ENCODE measurements around the gene LXN. TPM values are rescaled to one million over a fixed set of nuclear protein-coding genes. Genes with fewer than 3 reads are reported as not detected.
A peak's percentile ranks its signal among the peaks of the same experiment; 100 is the strongest.

LXN gene
- 7.8 and 8.1 TPM in 2 replicates for polyA plus RNA-seq (2013)

GRCh38 chr3:158672215-158673176 is at the start of gene LXN:
Gene LXN, minus strand, starts transcription at chr3:158672648. Its CDS starts 170 bp downstream, at chr3:158672478.
- Histone ChIP-seq H2BK12ac (ENCODE audit: low read length) (no peak within 1 kb of the TSS), H3K18ac (ENCODE audit: low read length) (no peak within 1 kb of the TSS), H3K9ac (ENCODE audit: low read length) (peak within 1 kb of the TSS; percentile 55), H3K27me3 (ENCODE audit: insufficient read depth, low read length) (no peaks in the 10 kb centered on the region), H2BK120ac (ENCODE audit: insufficient read depth, low read length, poor library complexity) (no peak within 1 kb of the TSS), H3K79me2 (ENCODE audit: control insufficient read depth, insufficient read depth, low read length, poor library complexity) (no peaks in the 10 kb centered on the region), H2AK5ac (ENCODE audit: low read length) (no peak within 1 kb of the TSS), H3K23ac (ENCODE audit: low read length) (no peak within 1 kb of the TSS), H3K4me1 (ENCODE audit: control insufficient read depth in 1 of 2, insufficient read depth in 2 of 2, low read length in 2 of 2) (peaks cover 0 to 2% of the 10 kb centered on the region in 2 experiments), H3K9me3 (ENCODE audit: insufficient read depth, low read depth, low read length) (no peaks in the 10 kb centered on the region), H3K36me3 (ENCODE audit: control insufficient read depth in 1 of 2, insufficient read depth in 2 of 2, low read length in 2 of 2) (peaks cover 3 to 6% of the 10 kb centered on the region in 2 experiments), H3K27ac (ENCODE audit: low read depth, low read length) (no peak within 1 kb of the TSS), H4K8ac (ENCODE audit: low read depth, low read length) (peak within 1 kb of the TSS; percentile 80), H2BK5ac (ENCODE audit: low read depth, low read length, poor library complexity) (no peak within 1 kb of the TSS), H3K4me2 (ENCODE audit: low read length) (peak within 1 kb of the TSS; percentile 68), H3K4ac (ENCODE audit: low read depth, low read length) (no peak within 1 kb of the TSS), H3K14ac (ENCODE audit: low read length) (peak within 1 kb of the TSS; percentile 29), H4K91ac (ENCODE audit: low read depth, low read length) (peak within 1 kb of the TSS; percentile 8), H3K4me3 (ENCODE audit: low read depth, low read length) (peak within 1 kb of the TSS; percentile 66), H3K79me1 (ENCODE audit: low read length) (no peaks in the 10 kb centered on the region), H2AFZ (ENCODE audit: insufficient read depth, low read length, poor library complexity) (peak within 1 kb of the TSS; percentile 48), H4K12ac (ENCODE audit: low read depth, low read length) (peak within 1 kb of the TSS; percentile 45)
- DNase-seq = peak; percentile 92 to 94
- whole genome bisulfite sequencing (ENCODE audit: extremely low coverage, insufficient coverage, insufficient read length) = no CpG with 5 or more reads among the region's 30 CpGs

GRCh38 chr3:158722108-158722507 is 49.7 kb upstream of the LXN start:
- no peak overlapping the region for H2BK12ac ChIP-seq (ENCODE audit: low read length)
- no peak overlapping the region for H2BK5ac ChIP-seq (ENCODE audit: low read depth, low read length, poor library complexity)
- H3K23ac ChIP-seq (ENCODE audit: low read length) = no peak overlapping the region
- no peaks in the 10 kb centered on the region for H3K9me3 ChIP-seq (ENCODE audit: insufficient read depth, low read depth, low read length)
- no peak overlapping the region for H3K18ac ChIP-seq (ENCODE audit: low read length)
- H2AK5ac ChIP-seq (ENCODE audit: low read length) = no peak overlapping the region
- no peak overlapping the region for H2BK120ac ChIP-seq (ENCODE audit: insufficient read depth, low read length, poor library complexity)
- no peak overlapping the region for H4K91ac ChIP-seq (ENCODE audit: low read depth, low read length)
- no peak overlapping the region for H3K27ac ChIP-seq (ENCODE audit: low read depth, low read length)
- H3K79me1 ChIP-seq (ENCODE audit: low read length) = no peaks in the 10 kb centered on the region
- no peak overlapping the region for H4K8ac ChIP-seq (ENCODE audit: low read depth, low read length)
- no peaks in the 10 kb centered on the region for H3K27me3 ChIP-seq (ENCODE audit: insufficient read depth, low read length)
- no CpG with 5 or more reads among the region's 1 CpG for WGBS (ENCODE audit: extremely low coverage, insufficient coverage, insufficient read length)
- no peak overlapping the region for H4K12ac ChIP-seq (ENCODE audit: low read depth, low read length)
- H3K79me2 ChIP-seq (ENCODE audit: control insufficient read depth, insufficient read depth, low read length, poor library complexity) = no peaks in the 10 kb centered on the region
- peaks cover 0 to 2% of the 10 kb centered on the region in 2 experiments for H3K4me1 ChIP-seq (ENCODE audit: control insufficient read depth in 1 of 2, insufficient read depth in 2 of 2, low read length in 2 of 2)
- H3K14ac ChIP-seq (ENCODE audit: low read length) = no peak overlapping the region
- H3K4me2 ChIP-seq (ENCODE audit: low read length) = no peak overlapping the region
- no peak overlapping the region for H3K9ac ChIP-seq (ENCODE audit: low read length)
- H2AFZ ChIP-seq (ENCODE audit: insufficient read depth, low read length, poor library complexity) = no peak overlapping the region
- H3K4me3 ChIP-seq (ENCODE audit: low read depth, low read length) = no peak overlapping the region
- no peak for DNase-seq
- H3K36me3 ChIP-seq (ENCODE audit: control insufficient read depth in 1 of 2, insufficient read depth in 2 of 2, low read length in 2 of 2) = no peaks in the 10 kb centered on the region
- H3K4ac ChIP-seq (ENCODE audit: low read depth, low read length) = no peak overlapping the region

DNA sequence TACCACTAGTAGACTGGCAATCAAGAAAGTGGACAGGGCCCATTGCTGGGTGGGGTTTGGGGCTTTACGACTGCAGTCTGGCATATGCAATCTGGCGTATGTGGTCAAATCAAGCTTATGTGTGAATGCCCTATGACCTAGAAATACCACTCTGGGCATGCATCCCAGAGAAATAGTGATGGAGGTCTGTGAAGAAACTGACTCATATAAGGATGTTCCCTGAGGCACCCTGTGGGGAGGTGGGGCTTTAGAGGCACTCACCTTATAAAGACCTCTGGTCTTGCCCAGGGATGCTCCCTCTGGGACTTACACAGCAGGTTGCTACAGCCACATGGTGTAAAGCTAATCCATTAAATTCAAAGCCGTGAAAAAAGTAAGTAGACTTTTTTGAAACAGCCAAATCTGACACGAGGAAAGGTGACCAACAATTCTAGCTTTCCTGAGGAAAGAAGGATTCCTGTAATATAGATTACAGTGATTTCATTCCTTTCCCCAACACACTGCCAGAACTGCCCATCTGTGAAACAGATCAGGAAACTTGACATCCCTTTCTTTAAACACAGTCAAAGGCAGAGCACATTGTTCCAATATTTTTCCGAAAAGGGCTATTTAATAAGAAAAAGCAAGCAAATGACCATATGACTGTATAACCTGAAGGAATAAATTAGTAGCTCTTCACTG is 46.2 kb upstream of the LXN start:
- H3K36me3 ChIP-seq (ENCODE audit: control insufficient read depth in 1 of 2, insufficient read depth in 2 of 2, low read length in 2 of 2) = no peaks in the 10 kb centered on the region
- no peak overlapping the region for H3K18ac ChIP-seq (ENCODE audit: low read length)
- no peak overlapping the region for H3K23ac ChIP-seq (ENCODE audit: low read length)
- no peaks in the 10 kb centered on the region for H3K27me3 ChIP-seq (ENCODE audit: insufficient read depth, low read length)
- H3K4me1 ChIP-seq (ENCODE audit: control insufficient read depth in 1 of 2, insufficient read depth in 2 of 2, low read length in 2 of 2) = peaks cover 0 to 2% of the 10 kb centered on the region in 2 experiments
- no peak overlapping the region for H2BK120ac ChIP-seq (ENCODE audit: insufficient read depth, low read length, poor library complexity)
- no peak overlapping the region for H3K14ac ChIP-seq (ENCODE audit: low read length)
- H4K12ac ChIP-seq (ENCODE audit: low read depth, low read length) = no peak overlapping the region
- peak; percentile 29 to 46 for DNase-seq
- H3K27ac ChIP-seq (ENCODE audit: low read depth, low read length) = no peak overlapping the region
- H2AK5ac ChIP-seq (ENCODE audit: low read length) = no peak overlapping the region
- no peak overlapping the region for H3K4me3 ChIP-seq (ENCODE audit: low read depth, low read length)
- no peak overlapping the region for H3K9ac ChIP-seq (ENCODE audit: low read length)
- H2BK12ac ChIP-seq (ENCODE audit: low read length) = no peak overlapping the region
- no peaks in the 10 kb centered on the region for H3K79me1 ChIP-seq (ENCODE audit: low read length)
- H3K9me3 ChIP-seq (ENCODE audit: insufficient read depth, low read depth, low read length) = no peaks in the 10 kb centered on the region
- WGBS (ENCODE audit: extremely low coverage, insufficient coverage, insufficient read length) = no CpG with 5 or more reads among the region's 5 CpGs
- no peak overlapping the region for H3K4ac ChIP-seq (ENCODE audit: low read depth, low read length)
- H4K8ac ChIP-seq (ENCODE audit: low read depth, low read length) = no peak overlapping the region
- H3K4me2 ChIP-seq (ENCODE audit: low read length) = no peak overlapping the region
- H4K91ac ChIP-seq (ENCODE audit: low read depth, low read length) = no peak overlapping the region
- H2BK5ac ChIP-seq (ENCODE audit: low read depth, low read length, poor library complexity) = no peak overlapping the region
- H3K79me2 ChIP-seq (ENCODE audit: control insufficient read depth, insufficient read depth, low read length, poor library complexity) = no peaks in the 10 kb centered on the region
- no peak overlapping the region for H2AFZ ChIP-seq (ENCODE audit: insufficient read depth, low read length, poor library complexity)

DNA sequence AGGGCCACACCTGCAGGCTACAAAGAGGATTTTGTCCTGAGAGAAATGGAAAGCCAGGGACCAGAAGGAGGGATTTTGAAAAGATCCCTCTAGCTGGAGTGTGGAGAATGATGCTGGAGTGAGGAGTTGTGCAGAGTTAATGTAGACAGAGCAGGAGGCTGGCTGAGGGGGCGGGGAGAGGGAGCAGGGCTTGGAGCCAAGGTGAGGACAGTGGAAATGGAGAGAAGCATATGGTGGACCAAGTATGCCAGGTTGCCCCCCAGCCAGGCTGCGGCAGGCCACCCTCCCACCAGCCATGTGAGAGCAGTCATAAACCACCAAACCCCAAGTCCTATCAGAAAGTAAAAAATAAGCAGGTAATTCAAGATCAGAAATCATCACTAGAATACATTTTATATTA is 45.1 kb upstream of the LXN start:
- DNase-seq = no peak
- Histone ChIP-seq H4K12ac (ENCODE audit: low read depth, low read length) (no peak overlapping the region), H3K9me3 (ENCODE audit: insufficient read depth, low read depth, low read length) (no peaks in the 10 kb centered on the region), H3K4ac (ENCODE audit: low read depth, low read length) (no peak overlapping the region), H2BK12ac (ENCODE audit: low read length) (no peak overlapping the region), H4K91ac (ENCODE audit: low read depth, low read length) (no peak overlapping the region), H3K79me2 (ENCODE audit: control insufficient read depth, insufficient read depth, low read length, poor library complexity) (no peaks in the 10 kb centered on the region), H2BK5ac (ENCODE audit: low read depth, low read length, poor library complexity) (no peak overlapping the region), H3K4me2 (ENCODE audit: low read length) (no peak overlapping the region), H3K14ac (ENCODE audit: low read length) (no peak overlapping the region), H3K36me3 (ENCODE audit: control insufficient read depth in 1 of 2, insufficient read depth in 2 of 2, low read length in 2 of 2) (no peaks in the 10 kb centered on the region), H3K27me3 (ENCODE audit: insufficient read depth, low read length) (no peaks in the 10 kb centered on the region), H3K27ac (ENCODE audit: low read depth, low read length) (no peak overlapping the region), H3K18ac (ENCODE audit: low read length) (no peak overlapping the region), H2AK5ac (ENCODE audit: low read length) (no peak overlapping the region), H4K8ac (ENCODE audit: low read depth, low read length) (no peak overlapping the region), H3K4me1 (ENCODE audit: control insufficient read depth in 1 of 2, insufficient read depth in 2 of 2, low read length in 2 of 2) (peaks cover 0 to 4% of the 10 kb centered on the region in 2 experiments), H2AFZ (ENCODE audit: insufficient read depth, low read length, poor library complexity) (no peak overlapping the region), H3K4me3 (ENCODE audit: low read depth, low read length) (no peak overlapping the region), H3K9ac (ENCODE audit: low read length) (no peak overlapping the region), H2BK120ac (ENCODE audit: insufficient read depth, low read length, poor library complexity) (no peak overlapping the region), H3K23ac (ENCODE audit: low read length) (no peak overlapping the region), H3K79me1 (ENCODE audit: low read length) (no peaks in the 10 kb centered on the region)
- WGBS (ENCODE audit: extremely low coverage, insufficient coverage, insufficient read length) = no CpG with 5 or more reads among the region's 2 CpGs

Measured in trophoblast cell (in vitro differentiated cells and primary cell).